Calu3 (cell line): Measurements from ENCODE around the gene RBFOX1. TPM values are rescaled to one million over a fixed set of nuclear protein-coding genes. Genes with fewer than 3 reads are reported as not detected.

ENCODE experiments used
- BruUV-seq: library from RNA; stranded (reverse); fragments of 400-500 nt; replicated peaks from 2 replicates; lab custom pipeline; 2021; lab: Mats Ljungman, UMichigan
- CTCF ChIA-PET: fragments of 300-600 bp; sonication (Branson Sonifier 250); formaldehyde crosslinking; loops from one replicate; lab custom pipeline; 2022; ENCODE audit warnings: antibody characterized with exemption; lab: Charles Lee
- DNase-seq: peaks from one replicate; pipeline ENCODE4 v3.0.0; 2022
- H3K27ac Mint-ChIP-seq: one replicate; pipeline ENCODE4 v1.8.0; 2022; ENCODE audit warnings: mixed read lengths; ENCODE audit not compliant: unreplicated experiment
- H3K27me3 Mint-ChIP-seq: one replicate; pipeline ENCODE4 v1.8.0; 2022; ENCODE audit warnings: mixed read lengths; ENCODE audit not compliant: unreplicated experiment
- H3K36me3 Mint-ChIP-seq: one replicate; pipeline ENCODE4 v1.8.0; 2022; ENCODE audit warnings: mild to moderate bottlenecking, moderate library complexity, mixed read lengths; ENCODE audit not compliant: insufficient read depth, unreplicated experiment
- H3K4me1 Mint-ChIP-seq: one replicate; pipeline ENCODE4 v1.8.0; 2022; ENCODE audit warnings: mild to moderate bottlenecking, low read depth, mixed read lengths; ENCODE audit not compliant: unreplicated experiment
- H3K4me3 Mint-ChIP-seq: one replicate; pipeline ENCODE4 v1.8.0; 2022; ENCODE audit warnings: mild to moderate bottlenecking, low read depth, moderate library complexity, mixed read lengths; ENCODE audit not compliant: unreplicated experiment
- H3K9me3 Mint-ChIP-seq: one replicate; pipeline ENCODE4 v1.8.0; 2022; ENCODE audit warnings: low read depth, mixed read lengths; ENCODE audit not compliant: unreplicated experiment
- intact Hi-C: fragments of 100-400 bp; cut with micrococcal nuclease; formaldehyde crosslinking; loops from one replicate; pipeline ENCODE4 v1.10.0; 2022; ENCODE audit not compliant: unreplicated experiment
- total RNA-seq: library from RNA; stranded (reverse); gene quantifications from 2 replicates; pipeline ENCODE4 v1.2.3, GENCODE V29; 2022
- TF ChIP-seq, protein P1 (sequence below): fragments of 200-600 bp; IDR thresholded peaks from one replicate; pipeline ENCODE4 v1.8.0; 2022; ENCODE audit warnings: antibody characterized with exemption; ENCODE audit not compliant: unreplicated experiment

The RBFOX1 gene
- total RNA-seq, 1 experiment from 2014 or later: not detected

DNA sequence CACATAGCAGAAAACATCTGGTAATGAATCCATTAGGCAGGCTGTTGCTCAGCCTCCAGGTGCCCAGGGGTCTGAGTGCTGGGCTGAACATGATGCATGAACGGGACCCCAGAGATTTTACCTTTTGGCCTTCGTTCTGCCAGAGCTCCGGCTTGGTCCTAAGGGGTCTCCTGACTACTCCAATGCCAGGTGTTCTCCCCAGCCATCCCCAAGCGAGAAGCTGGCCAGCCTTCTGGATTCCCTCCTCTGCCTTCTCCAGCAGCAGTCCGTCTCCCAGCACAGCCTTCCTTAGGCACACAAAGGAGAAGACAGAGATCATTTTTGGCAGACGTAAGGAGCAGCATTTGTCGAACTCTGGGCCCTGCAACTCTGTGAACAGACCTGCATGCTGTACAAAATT lies 109.4 kb downstream of the RBFOX1 start:
- H3K4me1 Mint-ChIP-seq: no peaks in the 10 kb centered on the region
- H3K36me3 Mint-ChIP-seq: no peaks in the 10 kb centered on the region
- H3K4me3 Mint-ChIP-seq: no peak overlapping the region
- DNase-seq: no peak
- no peak overlapping the region for H3K27ac Mint-ChIP-seq
- CTCF ChIA-PET: no interaction called here
- no peaks in the 10 kb centered on the region for H3K27me3 Mint-ChIP-seq
- TF ChIP-seq, protein P1, sequence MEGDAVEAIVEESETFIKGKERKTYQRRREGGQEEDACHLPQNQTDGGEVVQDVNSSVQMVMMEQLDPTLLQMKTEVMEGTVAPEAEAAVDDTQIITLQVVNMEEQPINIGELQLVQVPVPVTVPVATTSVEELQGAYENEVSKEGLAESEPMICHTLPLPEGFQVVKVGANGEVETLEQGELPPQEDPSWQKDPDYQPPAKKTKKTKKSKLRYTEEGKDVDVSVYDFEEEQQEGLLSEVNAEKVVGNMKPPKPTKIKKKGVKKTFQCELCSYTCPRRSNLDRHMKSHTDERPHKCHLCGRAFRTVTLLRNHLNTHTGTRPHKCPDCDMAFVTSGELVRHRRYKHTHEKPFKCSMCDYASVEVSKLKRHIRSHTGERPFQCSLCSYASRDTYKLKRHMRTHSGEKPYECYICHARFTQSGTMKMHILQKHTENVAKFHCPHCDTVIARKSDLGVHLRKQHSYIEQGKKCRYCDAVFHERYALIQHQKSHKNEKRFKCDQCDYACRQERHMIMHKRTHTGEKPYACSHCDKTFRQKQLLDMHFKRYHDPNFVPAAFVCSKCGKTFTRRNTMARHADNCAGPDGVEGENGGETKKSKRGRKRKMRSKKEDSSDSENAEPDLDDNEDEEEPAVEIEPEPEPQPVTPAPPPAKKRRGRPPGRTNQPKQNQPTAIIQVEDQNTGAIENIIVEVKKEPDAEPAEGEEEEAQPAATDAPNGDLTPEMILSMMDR: no peak
- BruUV-seq: no TSS peak
- intact Hi-C loops: no loop called here
- peaks cover 14% of the 10 kb centered on the region for H3K9me3 Mint-ChIP-seq

DNA sequence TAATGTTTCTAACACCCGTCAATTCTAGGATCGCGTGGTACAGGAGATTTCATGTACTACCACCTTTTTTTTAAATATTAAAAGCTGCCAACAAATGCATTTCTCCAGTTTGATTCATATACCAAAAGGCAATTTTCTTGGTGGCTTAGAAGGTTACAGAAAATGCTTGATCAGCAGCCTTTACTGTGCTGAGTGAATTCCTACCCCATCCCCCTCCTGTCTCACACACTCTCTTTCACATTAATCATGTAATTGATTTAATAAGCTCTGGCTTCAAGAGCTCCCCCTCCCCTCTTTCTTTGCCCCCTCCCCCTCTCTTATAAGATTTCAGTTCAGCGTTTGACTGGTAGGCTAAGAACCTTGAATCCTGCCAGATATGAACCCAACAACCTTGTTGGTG lies 110.5 kb downstream of the RBFOX1 start:
- intact Hi-C loops: no loop called here
- CTCF ChIA-PET: no interaction called here
- H3K27me3 Mint-ChIP-seq: no peaks in the 10 kb centered on the region

DNA sequence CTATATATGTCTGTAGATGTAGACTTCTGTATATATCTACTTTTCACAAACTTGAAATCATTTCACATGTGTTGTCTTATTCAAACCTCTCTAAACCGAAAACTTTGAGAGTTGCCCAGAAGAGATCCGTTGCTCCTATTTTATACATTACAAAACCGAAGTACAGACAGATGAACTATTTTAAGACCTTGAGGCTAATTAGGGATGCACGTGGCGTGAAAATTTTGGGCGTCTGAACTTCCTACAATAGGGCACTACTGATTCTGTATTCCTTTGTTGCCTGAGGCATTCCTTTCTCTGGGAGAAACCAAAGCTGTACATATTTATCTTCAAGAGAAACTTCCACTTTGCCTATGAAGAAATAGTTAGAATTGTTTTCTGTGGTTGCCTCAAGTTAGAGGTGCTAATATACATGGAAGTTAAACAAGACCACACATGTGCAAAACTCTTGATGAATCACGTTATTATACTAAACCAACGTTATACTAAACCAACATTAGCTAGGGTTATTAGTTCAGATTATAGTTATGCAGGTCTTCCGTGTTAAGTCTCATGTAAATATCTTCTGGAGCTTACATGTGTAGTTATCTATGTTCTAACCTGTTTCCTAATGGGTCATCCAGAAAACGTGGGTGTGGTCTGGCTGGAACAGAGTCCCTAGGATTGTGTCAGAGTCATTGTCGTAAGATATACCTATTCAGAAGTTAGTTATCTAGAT lies 111.2 kb downstream of the RBFOX1 start:
- no TSS peak for BruUV-seq
- no peaks in the 10 kb centered on the region for H3K4me1 Mint-ChIP-seq
- no peak overlapping the region for H3K4me3 Mint-ChIP-seq
- H3K36me3 Mint-ChIP-seq: no peaks in the 10 kb centered on the region
- no peak for DNase-seq
- no peak overlapping the region for H3K27ac Mint-ChIP-seq
- intact Hi-C loops: no loop called here
- CTCF ChIA-PET: no interaction called here
- TF ChIP-seq, protein P1: no peak
- H3K9me3 Mint-ChIP-seq: peaks cover 19% of the 10 kb centered on the region
- H3K27me3 Mint-ChIP-seq: no peaks in the 10 kb centered on the region

More for the DNA sequence above, 110.5 kb downstream of the RBFOX1 start:
- Mint-ChIP-seq H3K4me3 (no peak overlapping the region), H3K36me3 (no peaks in the 10 kb centered on the region), H3K9me3 (peaks cover 15% of the 10 kb centered on the region), H3K27ac (no peak overlapping the region), H3K4me1 (no peaks in the 10 kb centered on the region)
- no TSS peak for BruUV-seq
- no peak for DNase-seq
- TF ChIP-seq, protein P1: no peak

DNA sequence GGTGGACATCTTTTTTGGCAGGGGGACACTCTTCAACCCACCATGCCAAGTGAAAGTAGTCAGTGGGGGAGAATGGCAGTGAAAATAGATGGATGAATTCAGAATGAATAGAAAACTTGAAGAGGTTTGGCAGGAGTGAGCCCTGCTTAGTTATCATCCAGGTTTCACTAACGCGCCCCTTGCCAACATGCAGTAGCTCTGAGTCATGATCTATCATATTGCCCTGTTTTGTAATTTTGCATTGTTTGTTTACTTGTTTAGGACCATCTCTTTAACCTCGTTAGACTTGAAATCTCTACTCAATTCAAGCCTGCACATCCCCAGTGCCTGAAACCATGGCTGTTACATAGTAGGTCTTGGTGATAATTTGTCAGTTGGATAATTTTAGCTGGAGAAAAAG lies 116.7 kb downstream of the RBFOX1 start:
- intact Hi-C loops: no loop called here
- CTCF ChIA-PET: no interaction called here
- Mint-ChIP-seq H3K36me3 (no peaks in the 10 kb centered on the region), H3K9me3 (peaks cover 28% of the 10 kb centered on the region), H3K4me1 (no peaks in the 10 kb centered on the region), H3K27me3 (no peaks in the 10 kb centered on the region), H3K4me3 (no peak overlapping the region), H3K27ac (no peak overlapping the region)
- DNase-seq: no peak
- BruUV-seq: no TSS peak
- TF ChIP-seq, protein P1: no peak
